ENCODE data around the gene HSPB3.
"Not testable (repeated sequence)": the region's sequence is repeated elsewhere in the genome, so short reads cannot be mapped to it uniquely, and the experiment has no call there.

HSPB3 gene, protein sequence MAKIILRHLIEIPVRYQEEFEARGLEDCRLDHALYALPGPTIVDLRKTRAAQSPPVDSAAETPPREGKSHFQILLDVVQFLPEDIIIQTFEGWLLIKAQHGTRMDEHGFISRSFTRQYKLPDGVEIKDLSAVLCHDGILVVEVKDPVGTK

DNA sequence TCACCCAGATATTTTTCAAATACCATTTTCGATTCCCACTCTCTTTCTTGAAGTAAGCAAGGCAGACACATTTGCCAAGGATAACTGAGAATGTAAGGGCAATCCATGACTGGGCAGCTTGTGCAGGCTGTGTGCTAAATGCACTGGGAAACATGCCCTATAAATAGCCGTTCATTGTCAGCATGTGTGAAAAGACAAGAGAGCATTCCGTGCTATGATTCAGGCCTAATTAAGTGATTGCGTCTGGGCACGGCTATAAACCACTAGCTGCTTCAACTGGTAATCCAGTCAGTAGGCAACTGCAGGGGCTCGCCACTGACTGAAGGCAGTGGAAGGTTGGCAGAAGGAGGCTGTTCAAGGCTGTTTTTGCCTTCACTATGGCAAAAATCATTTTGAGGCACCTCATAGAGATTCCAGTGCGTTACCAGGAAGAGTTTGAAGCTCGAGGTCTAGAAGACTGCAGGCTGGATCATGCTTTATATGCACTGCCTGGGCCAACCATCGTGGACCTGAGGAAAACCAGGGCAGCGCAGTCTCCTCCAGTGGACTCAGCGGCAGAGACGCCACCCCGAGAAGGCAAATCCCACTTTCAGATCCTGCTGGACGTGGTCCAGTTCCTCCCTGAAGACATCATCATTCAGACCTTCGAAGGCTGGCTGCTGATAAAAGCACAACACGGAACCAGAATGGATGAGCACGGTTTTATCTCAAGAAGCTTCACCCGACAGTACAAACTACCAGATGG, at the start of gene HSPB3:
Gene HSPB3 (plus strand): TSS at position 287 of the 745 bp plus-strand sequence. CDS start 91 bp downstream, at position 378.
- DNase-seq, result no peak

DNA sequence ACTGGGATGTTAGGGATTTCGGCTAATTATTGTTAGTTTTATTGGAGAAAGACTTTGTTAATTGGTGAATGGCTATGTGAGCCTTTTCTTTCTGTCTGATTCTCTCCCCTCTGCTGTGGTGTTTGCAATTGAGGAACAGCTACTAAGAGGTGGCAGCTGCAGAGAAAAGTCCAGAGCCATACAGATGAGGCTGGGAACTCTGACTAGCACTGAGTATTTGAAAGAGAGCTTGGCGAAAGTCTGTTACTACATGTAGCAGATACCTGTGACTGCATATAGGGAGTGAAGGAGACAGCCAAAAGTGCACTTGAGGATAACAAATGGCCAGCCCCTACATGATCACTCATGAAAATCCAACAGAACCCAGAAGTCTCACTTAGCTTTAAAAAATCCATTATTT, 44.3 kb upstream of the HSPB3 start:
- no peak for DNase-seq

DNA sequence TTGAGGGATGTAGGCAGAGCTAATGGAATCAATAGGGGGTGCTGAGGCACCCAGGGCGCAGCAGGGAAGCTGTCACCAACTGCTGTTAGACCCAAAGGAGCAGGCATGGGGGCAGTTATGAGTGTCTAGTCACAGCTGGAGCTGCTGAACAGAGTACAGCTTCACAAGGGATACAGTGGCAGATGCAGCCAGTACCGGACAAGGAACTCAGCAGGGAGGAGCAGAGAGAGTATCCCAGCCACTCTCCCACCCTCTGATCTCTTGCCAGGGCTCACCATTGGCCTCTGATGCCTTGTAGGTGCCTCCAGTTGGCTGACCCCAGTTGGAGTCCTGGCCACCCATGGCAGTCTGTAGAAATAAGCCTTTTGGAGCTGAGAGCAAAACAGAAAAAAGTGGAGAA, 42.6 kb upstream of the HSPB3 start:
- no peak for DNase-seq

DNA sequence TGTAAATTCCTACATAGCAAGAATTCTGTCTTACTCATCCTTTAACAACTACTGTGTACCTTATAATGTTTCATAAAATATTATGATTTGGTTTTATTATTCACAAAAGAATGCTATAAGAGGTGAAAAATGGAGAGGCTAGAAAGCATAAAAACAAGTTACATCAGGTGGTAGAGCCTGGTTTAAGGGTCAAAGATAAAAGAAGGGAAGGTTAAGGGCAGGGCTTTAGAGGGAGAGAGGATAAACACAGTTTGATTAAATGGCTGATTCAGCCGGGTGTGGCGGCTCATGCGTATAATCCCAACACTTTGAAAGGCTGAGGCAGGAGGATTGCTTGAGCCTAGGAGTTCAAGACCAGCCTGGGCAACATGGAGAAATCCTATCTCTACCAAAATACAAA, 40.4 kb upstream of the HSPB3 start:
- no peak for DNase-seq

DNA sequence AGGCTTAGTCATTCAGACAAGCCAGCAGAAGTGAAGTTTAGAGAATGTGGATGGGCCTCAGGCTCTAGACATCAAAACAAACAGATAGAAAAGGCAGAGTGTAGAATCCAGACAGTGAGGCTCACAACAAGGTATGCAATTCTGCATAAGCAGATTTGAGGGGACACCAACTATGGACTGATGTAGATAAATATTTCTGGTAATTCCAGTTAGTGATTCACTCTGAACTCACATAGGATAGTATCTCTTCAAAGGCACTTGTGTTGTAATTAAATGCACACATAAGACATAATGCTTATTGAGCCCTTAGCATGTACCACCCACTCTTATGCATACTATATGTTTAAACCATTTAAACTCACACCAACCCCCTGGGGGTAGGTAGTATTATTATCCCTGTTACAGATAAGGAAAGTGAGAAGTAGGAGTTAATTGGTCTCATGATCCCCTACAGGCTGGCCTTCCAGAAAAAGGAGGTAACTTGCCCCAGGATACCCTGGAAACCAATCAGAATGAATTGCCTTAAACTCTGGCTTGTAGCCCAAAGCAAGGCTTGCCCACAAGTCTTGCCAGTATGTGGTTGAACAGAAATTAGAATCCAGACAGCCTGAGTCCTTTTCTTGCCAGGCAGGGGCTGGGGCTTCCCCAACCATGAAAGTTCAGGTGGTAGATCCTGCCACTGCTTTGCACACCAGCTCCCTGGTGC, 39.5 kb upstream of the HSPB3 start:
- no peak for DNase-seq

DNA sequence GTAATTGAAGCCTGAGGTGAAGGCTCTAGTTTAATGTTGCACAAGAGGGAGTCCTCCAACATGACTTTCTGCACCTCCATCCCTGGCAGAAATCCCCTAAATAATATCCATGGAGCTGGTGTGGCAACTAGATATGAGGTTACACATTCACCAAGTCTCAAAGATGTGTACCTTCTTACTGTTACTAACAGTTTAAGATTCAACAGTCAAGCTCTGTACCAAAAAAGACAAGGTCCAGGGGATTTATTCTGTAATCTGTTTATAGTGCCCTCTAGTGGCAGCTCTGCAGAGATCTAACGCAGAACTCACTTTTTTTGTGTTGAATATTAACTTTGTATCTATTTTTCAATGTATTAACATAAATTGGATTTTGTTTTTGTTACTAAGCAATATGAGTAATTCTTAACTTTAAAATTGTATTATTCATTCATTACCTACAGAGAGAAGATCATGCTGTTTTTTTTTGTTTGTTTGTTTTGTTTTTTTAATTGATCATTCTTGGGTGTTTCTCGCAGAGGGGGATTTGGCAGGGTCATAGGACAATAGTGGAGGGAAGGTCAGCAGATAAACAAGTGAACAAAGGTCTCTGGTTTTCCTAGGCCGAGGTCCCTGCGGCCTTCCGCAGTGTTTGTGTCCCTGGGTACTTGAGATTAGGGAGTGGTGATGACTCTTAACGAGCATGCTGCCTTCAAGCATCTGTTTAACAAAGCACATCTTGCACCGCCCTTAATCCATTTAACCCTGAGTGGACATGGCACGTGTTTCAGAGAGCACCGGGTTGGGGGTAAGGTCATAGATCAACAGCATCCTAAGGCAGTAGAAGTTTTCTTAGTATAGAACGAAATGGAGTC, 35.7 kb upstream of the HSPB3 start:
- peak; percentile 2 for DNase-seq

DNA sequence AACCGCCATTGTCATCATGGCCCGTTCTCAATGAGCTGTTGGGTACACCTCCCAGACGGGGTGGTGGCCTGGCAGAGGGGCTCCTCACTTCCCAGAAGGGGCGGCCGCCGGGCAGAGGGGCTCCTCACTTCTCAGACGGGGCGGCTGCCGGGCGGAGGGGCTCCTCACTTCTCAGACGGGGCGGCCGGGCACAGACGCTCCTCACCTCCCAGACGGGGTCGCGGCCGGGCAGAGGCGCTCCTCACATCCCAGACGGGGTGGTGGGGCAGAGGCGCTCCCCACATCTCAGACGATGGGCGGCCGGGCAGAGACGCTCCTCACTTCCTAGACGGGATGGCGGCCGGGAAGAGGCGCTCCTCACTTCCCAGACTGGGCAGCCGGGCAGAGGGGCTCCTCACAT, 35.0 kb upstream of the HSPB3 start:
- not testable (repeated sequence) for DNase-seq

DNA sequence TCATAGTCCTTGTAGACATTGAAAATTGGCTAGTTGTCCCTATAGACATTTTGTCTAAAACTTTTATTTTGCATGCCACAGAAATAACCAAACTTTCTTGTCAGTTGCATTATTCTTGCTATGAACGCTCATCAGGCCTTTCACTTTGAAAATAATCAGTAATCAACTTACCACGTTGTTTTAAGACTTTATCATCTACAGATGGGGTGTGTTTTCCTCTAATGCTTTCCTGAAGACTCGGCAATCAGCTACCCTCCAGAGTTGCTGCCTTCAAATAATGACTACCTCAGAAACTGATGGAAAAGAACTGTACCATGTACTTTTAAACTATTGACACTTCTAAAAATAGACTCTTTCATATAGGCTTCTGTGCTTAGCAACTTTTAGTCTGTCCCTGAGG, 33.5 kb upstream of the HSPB3 start:
- no peak for DNase-seq

DNA sequence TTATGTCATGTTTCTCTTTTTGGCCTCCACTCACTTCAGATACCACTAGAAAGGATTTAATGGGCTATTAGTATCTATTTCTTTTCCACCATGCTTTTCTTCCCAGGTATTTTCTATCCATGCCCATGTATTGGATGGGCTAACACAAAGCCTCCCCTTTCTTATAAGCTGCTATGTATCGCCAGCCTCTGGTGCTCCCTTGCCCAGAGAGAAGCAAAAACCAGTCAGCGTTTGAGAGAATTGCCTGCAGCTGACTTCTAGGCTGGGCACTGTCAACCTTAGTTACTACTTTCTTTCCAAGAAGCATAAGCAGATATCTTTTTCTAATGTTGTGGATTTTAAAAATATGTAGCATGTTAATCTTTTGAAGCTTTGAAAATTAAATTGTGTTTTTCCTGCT, 30.2 kb upstream of the HSPB3 start:
- DNase-seq, result no peak

DNA sequence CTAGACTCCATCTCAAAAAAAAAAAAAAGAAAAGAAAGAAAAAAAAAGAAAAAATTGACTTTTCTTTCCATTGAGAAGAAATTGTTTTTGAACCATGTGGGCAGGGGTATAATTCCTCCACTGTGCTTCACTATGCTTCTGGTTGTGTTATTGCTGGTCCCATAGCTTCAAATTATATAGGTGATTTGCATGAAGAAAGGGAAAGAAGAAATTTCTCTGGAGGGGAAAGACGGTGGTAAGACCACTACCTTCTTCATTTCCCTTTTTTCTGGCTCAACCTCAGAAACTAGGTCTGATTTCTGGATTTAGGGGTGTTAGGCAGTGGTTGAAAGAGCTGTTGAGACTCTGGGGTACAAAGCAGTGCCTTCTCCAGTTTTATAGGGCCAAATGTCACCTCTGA, 29.3 kb upstream of the HSPB3 start:
- DNase-seq, result no peak

DNA sequence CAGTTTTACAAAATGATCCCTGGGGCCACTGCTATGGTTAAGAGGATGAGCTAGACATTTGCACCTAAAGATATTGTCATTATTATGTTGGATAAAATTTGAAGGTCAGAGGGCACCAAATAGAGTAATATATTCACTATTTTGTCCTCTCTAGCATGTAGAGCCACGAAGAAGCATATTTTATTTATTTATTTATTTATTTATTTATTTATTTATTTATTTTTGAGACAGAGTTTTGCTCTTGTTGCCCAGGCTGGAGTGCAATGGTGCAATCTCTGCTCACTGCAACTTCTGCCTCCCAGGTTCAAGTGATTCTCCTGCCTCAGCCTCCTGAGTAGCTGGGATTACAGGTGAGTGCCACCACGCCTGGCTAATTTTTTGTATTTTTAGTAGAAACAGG, 20.8 kb upstream of the HSPB3 start:
- not testable (repeated sequence) for DNase-seq

DNA sequence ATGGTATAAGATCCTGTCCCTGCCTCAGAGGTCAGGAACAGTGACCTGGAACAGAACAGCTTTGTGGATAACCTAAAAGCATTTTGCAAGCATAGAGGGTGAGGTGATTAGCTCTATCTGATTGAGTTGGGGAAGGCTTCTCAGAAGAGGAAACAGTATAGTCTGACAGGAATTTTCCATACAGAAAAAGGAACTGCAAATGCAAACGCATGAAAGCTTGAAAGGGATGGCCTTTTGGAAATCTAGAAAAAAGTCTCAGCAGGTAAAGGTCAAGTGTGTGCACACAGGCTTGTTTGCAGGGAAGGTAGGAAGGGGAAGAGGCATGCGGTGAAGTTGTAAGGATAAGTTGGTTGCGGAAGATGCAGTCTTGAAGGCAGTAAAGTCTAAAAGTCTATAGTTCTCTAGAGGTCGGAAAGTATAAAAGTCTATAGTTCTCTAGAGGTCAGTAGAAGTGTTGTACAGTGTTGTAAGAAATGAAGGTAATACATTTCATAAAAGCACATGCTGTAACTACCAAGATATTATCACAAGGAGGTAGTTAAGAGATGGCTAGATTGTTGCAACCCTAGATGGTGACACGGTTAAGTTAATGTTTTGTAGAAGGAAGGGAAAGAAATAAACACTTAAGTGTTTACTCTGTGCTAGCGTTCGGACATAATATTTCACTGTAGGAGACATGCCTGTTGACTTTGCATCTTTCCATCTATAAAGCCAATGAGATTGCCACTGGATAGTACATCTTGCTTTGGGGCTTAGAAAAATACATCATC, 16.7 kb upstream of the HSPB3 start:
- no peak for DNase-seq

DNA sequence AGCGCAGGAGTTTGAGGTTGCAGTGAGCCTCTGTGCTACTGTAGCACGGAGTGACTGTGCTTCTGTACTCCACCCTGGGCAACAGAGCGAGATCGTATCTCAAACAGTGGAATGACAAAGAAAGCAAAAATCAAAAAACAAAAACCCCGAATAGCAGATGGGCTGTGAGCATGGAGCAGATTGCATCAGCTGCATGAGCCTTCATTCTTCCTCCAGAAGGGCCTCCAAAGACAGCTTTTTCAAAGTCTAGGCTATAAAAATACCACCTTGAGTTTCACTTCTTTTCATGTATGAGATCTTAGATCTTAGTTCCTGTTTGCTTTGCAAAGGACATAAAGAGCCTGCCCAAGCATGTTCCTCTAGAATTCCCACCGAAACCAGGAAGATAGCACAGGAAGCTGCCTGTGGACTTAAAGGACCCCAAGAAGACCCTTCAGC, 15.0 kb upstream of the HSPB3 start:
- no peak for DNase-seq

DNA sequence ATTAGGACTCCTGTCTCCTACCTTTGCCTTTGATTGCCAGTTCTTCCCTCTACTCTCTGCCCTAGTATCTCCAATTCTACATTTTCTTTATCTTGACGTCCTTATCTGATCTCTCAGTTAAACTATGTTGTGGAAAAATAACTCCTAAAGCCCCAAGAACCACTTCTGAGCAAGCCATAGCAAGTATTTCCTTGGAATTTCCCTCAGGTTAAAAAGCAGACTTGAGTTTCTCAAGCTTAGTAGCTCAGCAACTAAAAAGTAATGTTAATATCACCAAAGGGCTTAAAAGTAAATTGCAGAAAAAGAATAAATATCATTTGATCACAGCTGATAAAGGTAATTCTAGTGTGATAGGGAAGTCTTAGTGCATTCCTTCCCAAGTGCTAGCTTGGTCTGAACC, 13.2 kb upstream of the HSPB3 start:
- no peak for DNase-seq

DNA sequence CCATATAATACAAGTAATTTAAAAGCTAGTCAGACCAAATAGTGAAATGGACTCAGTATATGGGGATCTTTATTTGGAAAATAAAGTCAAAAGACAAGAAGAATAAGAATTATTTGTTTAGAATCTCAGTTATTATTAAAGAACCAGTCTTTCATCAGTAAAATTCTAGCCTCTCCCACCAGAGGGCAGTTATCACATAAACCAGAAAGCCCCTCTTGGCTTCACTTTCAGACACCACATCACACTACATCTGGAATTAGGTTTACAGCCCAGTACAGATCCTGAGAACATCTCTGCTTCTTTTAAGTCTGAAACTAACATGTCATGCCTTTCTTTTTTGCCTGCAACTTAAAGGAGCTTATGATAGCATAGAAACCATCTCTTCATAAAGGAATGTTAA, 12.2 kb upstream of the HSPB3 start:
- DNase-seq, result no peak

DNA sequence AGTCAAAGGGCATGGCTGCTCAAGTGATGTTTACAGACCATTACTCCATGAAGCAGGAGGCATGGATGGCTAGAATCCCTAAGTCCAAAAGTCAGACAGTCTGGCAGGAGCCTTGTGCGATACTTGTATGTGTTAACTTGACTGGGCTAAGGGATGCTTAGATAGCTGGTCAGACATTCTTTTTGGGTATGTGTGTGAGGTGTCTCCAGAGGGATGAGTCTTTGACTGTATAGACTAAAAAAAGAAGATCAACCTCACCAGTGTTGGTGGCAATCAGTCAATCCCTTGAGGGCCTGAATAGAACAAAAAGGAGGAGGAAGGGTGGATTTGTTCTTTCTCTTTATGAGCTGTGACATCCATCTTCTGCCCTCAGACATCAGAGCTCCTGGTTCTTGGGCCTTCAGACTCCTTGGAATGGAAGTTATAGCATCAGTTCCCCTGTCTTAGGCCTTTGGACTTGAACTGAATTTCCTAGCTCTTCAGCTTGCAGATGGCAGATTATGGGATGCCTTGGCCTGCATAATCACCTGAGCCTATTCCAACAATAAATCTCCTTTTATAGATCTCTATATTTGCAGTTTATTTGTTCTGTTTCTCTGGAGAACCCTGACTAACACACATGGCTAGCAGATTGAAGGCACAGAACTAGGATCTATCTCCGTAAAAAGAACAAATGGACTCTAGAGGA, 9.7 kb upstream of the HSPB3 start:
- DNase-seq, result no peak

DNA sequence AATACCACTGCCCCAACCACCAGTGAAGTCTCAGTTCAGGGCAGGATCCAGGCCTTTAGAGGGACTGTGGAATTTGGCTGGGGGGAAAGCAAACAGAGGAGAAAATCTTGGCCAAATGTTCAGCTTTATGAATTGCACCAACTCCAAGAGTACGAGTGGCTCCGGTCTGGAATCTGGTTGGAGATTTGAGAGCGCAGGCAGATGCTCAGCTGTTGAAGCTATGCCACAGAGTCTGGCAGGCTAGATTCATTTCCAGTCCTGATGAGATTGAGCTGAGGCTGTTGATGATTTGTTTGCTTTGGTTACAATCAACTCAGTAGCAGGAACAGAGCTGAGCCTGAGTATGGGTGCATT, 9.1 kb upstream of the HSPB3 start:
- DNase-seq, result no peak

DNA sequence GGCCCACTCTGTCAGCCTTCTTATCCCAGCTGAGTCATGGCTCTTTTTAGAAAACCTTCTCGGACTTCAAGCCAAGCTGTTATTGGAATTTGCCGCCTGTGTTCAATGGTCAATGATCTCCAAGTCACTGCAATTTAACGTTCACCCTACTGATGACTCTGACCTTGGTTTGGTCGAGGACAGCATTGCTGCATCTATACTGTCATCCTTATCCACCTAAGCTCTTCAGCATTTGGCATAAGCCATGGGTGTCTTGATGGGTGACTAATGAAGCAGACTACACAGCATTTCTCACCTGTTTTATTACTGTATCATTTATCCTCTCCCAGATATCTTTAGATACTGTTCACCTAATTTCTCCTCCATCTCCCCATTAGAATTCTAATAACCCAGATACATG, 5.6 kb upstream of the HSPB3 start:
- no peak for DNase-seq

DNA sequence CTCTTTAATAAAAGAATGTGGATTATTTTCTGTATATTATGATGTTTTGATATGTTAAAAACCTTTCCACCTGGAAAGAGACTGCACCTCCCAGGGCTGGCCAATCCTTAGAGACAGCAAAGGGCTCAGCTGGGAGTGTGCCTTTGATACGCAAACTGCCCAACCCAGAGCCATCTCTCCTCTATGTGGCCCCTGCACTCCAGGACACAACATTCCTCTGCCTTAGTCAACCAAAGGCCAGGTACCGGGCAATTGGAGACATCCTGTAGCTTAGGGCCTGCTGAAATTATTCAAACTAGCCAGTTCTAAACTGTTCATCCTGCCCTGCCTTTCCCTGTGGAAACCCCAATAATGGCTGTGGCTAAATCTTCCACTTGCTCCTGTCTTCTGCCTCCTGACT, 5.0 kb upstream of the HSPB3 start:
- DNase-seq, result no peak

DNA sequence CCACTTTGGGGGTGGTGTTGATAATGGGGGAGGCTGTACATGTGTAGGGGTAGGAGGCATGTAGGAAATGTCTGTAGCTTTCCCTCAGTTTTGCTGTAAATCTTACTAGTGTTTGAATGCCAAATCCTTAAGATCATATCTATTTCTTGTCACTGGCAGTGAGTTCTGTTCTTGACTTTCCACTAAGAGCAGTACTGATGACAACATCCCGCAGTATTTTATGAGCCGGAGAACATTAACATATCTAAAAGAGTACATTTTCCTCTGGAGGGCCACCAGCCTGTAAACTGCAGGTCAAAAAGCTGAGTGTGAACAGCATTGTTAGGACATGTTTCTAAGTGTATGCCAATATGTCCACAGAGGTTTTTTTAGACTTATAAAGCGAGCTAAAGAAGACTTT, 2.5 kb upstream of the HSPB3 start:
- DNase-seq, result no peak

DNA sequence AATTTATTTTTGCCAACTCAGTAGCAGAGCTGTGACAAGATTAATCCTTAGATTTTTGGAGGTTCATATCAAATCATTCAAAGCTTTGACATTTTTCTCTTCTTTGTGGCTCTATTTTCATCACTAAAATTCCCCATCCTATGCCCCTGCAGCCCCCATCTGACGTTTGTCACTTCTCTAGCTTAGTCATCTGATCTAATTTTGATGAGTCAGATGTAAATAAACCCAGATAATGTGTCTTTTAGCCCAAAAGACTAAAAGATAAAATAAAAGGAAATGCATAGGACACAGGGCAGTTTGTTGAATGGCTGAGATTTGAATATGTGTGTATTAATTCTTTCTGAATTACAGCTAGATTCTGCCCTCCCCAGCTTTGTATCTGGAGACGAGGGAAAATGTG, 897 bp upstream of the HSPB3 start:
- no peak for DNase-seq
